ENCODE measurements around the gene MGMT. TPM values are rescaled to one million over a fixed set of nuclear protein-coding genes. Genes with fewer than 3 reads are reported as not detected.

MGMT gene
- total RNA-seq, 3 donors from 2014 or later, result 34.1 to 57.8 (median 46.7) TPM

GRCh38 chr10:129628823-129629222 is 161.8 kb downstream of the MGMT start:
- no peaks in the 10 kb centered on the region for H3K27me3 ChIP-seq
- no peaks in the 10 kb centered on the region for H3K36me3 ChIP-seq
- H3K9me3 ChIP-seq, result no peaks in the 10 kb centered on the region
- TF ChIP-seq CTCF (IDR thresholded peaks at IDR 0.05) (no peak), POLR2AphosphoS5 (IDR thresholded peaks at IDR 0.05) (no peak)
- H3K4me3 ChIP-seq, result no peak overlapping the region
- no peak overlapping the region for H3K27ac ChIP-seq
- no peaks in the 10 kb centered on the region for H3K4me1 ChIP-seq
- intact Hi-C loops (cut with DNase I; ENCODE audit: low total_unique reads), result no loop called here
- DNase-seq (ENCODE audit: low spot score in 2 of 2), result no peak

- TF ChIP-seq POLR2AphosphoS5 (IDR thresholded peaks at IDR 0.05) (no peak), POLR2A (IDR thresholded peaks at IDR 0.05) (no peak), CTCF (IDR thresholded peaks at IDR 0.05) (no peak)
- intact Hi-C loops (cut with DNase I; ENCODE audit: low total_unique reads), result no loop called here
- Histone ChIP-seq H3K27me3 (no peaks in the 10 kb centered on the region), H3K36me3 (no peaks in the 10 kb centered on the region), H3K4me3 (no peak overlapping the region), H3K27ac (no peak overlapping the region), H3K9me3 (no peaks in the 10 kb centered on the region), H3K4me1 (no peaks in the 10 kb centered on the region)
- DNase-seq (ENCODE audit: low spot score in 2 of 2), result no peak
Observed at GRCh38 chr10:129629911-129630310, 162.9 kb downstream of the MGMT start.

- no peaks in the 10 kb centered on the region for H3K9me3 ChIP-seq
- H3K27me3 ChIP-seq, result no peaks in the 10 kb centered on the region
- no peak overlapping the region for H3K27ac ChIP-seq
- no peak overlapping the region for H3K4me3 ChIP-seq
- no peaks in the 10 kb centered on the region for H3K36me3 ChIP-seq
- no peak for DNase-seq (ENCODE audit: low spot score in 2 of 2)
- intact Hi-C loops (cut with DNase I; ENCODE audit: low total_unique reads), result no loop called here
- TF ChIP-seq POLR2AphosphoS5 (IDR thresholded peaks at IDR 0.05) (no peak), POLR2A (IDR thresholded peaks at IDR 0.05) (no peak), CTCF (IDR thresholded peaks at IDR 0.05) (no peak)
- no peaks in the 10 kb centered on the region for H3K4me1 ChIP-seq
Observed at GRCh38 chr10:129631006-129631405, 164.0 kb downstream of the MGMT start.

- Histone ChIP-seq H3K27me3 (no peaks in the 10 kb centered on the region), H3K9me3 (no peaks in the 10 kb centered on the region), H3K36me3 (no peaks in the 10 kb centered on the region), H3K27ac (no peak overlapping the region), H3K4me1 (no peaks in the 10 kb centered on the region), H3K4me3 (no peak overlapping the region)
- intact Hi-C loops (cut with DNase I; ENCODE audit: low total_unique reads), result loop anchor here (1.0 kb wide), 1 partner anchor 12 kb away; no protein-coding TSS in a partner anchor
- DNase-seq (ENCODE audit: low spot score in 2 of 2), result no peak
- TF ChIP-seq POLR2A (IDR thresholded peaks at IDR 0.05), result no peak
- TF ChIP-seq POLR2AphosphoS5 (IDR thresholded peaks at IDR 0.05), result no peak
- no peak for TF ChIP-seq CTCF (IDR thresholded peaks at IDR 0.05)
Observed at GRCh38 chr10:129631870-129632623, 165.0 kb downstream of the MGMT start.

GRCh38 chr10:129637010-129637409 is 170.0 kb downstream of the MGMT start:
- DNase-seq (ENCODE audit: low spot score in 2 of 2), result no peak
- Histone ChIP-seq H3K4me1 (no peaks in the 10 kb centered on the region), H3K9me3 (no peaks in the 10 kb centered on the region), H3K27ac (no peak overlapping the region), H3K27me3 (no peaks in the 10 kb centered on the region), H3K4me3 (no peak overlapping the region), H3K36me3 (no peaks in the 10 kb centered on the region)
- intact Hi-C loops (cut with DNase I; ENCODE audit: low total_unique reads), result no loop called here
- TF ChIP-seq POLR2A (IDR thresholded peaks at IDR 0.05) (no peak), CTCF (IDR thresholded peaks at IDR 0.05) (no peak), POLR2AphosphoS5 (IDR thresholded peaks at IDR 0.05) (no peak)
